CD4-positive, alpha-beta T cell treated with Interferon gamma for 1 hour (primary cell): ENCODE measurements around the gene DENND1B.
"Not testable (repeated sequence)": the region's sequence is repeated elsewhere in the genome, so short reads cannot be mapped to it uniquely, and the experiment has no call there.

Experiments
- DNase-seq: peaks from one replicate; pipeline ENCODE4 v3.0.0-alpha.2; 2020

Gene DENND1B

DNA sequence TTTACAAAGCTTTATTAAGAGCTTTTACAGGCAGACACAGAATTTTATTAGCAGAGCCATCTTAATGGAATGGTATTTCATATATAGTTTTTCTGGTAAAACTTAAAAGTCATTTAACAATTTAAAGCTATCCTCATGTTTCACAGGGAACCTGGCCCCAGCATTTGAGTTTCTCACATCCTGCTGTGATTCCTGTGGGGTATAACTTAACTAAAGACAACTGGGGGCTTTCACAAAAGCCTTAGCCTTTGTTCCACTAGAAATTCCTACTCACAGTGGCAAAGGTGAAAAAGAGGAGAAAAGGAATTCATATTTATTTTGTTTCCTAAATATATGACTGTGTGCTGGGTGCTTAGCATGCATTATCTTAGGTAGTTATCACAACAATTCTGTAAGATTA is 233.9 kb downstream of the DENND1B start:
- DNase-seq: no peak

DNA sequence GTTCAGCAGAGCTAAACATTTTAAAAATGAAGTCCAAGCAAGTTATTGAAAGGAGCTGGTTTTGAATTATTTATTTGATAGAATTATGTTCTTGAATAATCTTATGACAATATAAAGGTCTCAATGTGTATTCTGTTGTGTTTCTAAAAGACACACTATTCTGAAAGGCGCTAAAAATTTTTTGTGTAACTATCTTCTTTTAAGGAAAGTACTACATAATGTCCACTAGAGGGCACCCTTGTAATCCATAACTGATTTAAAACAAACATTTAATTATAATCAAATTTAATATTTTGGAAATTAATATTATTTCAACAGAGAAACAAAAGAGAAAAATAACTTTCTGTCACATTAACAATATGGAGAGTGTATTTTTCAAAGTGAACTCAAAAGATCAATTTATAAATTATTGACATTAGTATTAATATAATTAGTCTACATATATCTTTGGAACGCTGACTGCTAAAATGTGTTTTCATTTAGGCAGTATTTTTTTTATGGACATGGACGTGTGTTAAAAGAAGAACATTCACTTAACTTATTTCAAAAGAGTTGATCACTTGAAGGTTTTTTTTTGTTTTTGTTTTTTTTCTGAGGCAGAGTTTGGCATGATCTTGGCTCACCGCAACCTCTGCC is 248.4 kb downstream of the DENND1B start:
- DNase-seq: no peak

DNA sequence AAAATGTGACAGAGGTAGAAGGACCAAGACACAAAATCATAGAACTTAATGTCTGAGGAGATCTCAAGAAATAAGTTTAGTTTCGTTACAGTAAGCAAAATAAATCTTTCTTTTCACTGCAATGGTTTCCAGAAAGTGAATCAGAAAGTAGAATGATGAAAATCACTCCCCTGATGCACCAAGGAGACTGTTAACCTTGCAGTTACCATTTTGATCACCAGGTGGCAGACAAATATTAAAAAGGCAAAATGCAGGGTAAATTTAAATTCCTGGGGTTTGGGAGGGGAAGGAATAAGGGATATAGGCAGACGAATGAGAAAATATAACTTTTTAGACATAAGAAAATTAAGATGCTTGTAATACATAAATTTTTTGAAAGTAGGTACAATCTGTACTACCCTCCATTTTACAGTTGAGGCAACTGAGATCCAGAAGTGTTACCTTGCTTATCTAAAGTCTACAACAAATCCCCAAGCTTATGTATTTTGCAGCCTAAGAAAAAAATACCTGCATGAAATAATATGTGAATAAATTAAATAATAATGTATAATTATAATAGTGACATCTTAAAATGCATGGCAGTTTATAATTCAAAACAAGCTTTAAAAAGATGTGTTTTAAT is 254.1 kb downstream of the DENND1B start:
- no peak for DNase-seq

DNA sequence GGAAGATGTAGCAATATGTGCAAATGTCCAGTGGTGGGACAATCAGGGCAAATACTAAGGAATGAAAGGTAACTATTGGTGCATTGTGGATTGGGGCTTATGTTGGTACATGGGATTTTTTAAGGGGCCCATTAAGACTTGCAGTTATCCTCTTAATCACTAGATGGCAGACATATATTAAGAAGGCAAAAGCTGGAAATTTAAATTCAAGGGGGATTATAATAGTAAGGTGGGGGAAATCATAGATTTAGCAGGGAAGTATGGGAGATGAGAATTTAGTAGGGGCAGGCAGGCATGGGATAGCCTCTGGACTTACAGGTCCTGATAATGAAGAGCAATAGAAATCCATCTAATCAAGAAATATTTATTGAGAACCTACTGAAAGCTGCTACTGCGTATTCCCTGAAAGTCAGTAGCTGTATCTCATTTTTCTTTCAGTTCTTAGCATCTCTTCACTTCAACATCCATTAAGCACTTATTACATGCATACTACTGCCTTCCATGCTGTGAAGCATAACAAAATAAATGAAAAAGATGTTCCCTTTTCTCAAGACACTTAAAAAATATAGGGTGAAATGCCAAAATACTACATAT is 255.4 kb downstream of the DENND1B start:
- no peak for DNase-seq

DNA sequence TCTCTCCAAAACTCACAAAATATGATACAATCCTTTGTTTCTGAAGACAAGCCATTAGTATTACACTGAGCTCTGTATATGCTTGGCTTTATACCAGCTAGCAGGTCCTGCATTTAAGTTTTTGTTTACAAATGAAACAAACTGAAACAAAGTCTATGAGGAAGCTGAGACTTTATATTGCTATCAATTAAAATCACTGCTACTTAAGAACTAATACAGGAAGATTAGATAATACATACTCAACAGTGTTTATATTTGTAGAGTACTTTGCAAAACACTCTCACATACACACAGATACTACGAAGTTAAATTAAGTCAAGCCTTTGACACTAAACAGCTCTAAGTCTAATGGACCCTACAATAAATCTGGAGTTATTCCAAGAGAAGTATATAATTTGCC is 259.9 kb downstream of the DENND1B start:
- no peak for DNase-seq

DNA sequence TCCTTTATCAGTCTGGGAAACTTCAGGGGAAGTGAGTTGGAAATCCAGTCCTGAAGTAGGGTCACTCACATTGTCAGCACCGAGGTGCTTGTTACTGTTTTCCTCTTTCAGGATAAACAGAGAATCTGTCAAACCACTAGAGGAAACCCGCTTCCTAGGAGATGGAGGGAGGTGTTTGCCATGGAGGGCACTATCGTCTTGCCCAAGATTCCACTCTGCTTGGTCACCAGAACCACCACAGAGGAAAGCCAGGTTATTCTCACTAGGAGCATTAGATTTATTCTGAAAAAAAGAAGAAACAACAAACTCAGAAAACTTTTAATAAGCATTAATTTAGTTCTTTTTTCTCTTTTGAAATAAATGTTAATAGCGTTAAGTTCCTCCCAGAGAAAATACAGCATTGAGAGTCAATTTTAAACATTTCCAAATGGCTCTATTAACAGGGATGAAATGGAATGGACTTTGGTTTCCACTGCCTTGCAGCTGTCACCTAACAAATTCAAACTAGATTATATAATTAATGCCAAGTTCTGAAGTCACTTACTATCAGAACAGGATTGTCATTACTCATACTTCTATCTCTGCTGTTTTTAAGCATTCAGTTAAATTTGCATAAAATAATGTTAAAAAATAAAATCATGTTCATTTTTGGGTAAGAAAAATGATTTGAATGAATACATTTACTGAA is 264.4 kb downstream of the DENND1B start:
- no peak for DNase-seq

DNA sequence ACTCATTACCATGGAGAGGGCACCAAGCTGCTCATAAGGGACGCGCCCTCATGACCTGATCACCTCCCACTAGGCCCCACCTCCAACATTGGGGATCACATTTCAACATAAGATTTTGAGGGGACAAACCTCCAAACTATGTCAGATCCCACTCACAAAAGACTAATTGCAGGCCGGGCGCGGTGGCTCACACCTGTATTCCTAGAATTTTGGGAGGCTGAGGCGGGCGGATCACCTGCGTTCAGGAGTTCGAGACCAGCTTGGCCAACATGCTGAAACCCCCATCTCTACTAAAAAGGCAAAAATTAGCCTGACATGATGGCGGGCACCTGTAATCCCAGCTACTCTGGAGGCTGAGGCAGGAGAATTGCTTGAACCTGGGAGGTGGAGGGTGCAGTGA is 278.6 kb downstream of the DENND1B start:
- DNase-seq: no peak

DNA sequence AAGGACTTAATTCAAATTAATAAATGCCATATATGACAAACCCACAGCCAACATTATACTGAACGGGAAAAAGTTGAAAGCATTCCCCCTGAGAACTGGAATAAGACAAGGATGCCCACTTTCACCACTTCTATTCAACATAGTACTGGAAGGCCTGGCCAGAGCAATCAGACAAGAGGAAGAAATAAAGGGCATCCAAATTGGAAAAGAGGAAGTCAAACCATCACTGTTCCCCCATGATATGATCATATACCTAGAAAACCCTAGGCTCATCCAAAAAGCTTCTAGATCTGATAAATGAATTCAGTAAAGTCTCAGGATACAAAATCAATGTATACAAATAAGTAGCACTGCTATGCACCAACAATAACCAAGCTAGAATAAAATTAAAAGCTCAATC is 283.8 kb downstream of the DENND1B start:
- DNase-seq: not testable (repeated sequence)

DNA sequence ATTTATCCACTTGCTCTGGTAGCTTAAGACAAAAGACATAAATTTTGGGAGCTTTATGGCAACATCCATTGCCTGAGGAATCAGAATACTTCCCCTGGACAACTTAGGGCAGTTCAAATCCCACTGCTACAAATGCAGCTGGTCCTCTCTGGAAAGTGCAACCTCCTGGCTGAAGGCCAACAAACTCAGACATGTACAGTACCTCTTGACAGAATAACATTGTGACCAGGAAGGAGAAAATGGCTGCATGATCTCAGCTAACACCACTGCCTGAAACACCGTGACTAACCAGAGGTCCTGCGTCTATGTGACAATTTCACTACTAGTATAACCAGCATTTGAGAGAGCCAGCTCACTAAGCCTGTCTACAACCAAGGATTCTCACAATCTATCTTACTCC is 288.3 kb downstream of the DENND1B start:
- DNase-seq: no peak

DNA sequence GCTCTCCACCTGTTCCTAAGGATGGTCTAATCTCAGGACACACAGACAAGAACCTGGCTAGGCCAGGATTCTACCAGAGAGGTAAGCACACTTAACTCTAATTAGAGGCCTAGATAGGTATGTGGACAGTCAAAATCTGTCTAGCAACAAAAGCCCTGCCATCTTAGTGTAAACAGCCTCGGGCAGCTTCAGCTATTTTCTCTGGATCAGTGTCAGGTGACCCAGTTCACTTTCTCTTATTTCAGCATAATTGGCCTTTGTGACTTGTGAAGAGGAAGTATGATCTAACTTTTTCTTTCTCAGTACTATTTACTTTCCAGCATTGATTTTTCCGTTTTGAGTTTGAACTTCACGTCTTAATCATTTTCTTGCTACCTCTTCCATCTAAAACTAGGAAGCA is 289.5 kb downstream of the DENND1B start:
- DNase-seq: no peak

DNA sequence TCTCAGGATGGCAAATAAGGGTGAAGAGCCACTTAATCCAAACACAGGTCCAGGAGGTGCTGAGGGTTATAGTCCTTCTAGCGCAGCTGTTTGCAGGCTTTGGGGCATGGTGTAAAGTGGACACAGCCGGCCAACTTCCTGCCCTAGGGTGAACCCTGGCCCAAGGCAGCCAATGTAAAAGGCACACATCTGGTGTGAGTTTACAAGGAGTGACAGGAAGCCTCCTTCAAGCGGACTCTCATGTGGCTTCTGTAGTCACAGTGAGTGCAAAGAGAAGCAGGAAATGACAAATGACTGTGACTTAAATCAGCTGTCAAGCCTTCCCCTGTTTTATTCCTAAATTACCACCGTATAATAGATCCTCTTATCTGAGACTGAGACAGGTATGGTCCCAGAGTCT is 294.2 kb downstream of the DENND1B start:
- DNase-seq: no peak

DNA sequence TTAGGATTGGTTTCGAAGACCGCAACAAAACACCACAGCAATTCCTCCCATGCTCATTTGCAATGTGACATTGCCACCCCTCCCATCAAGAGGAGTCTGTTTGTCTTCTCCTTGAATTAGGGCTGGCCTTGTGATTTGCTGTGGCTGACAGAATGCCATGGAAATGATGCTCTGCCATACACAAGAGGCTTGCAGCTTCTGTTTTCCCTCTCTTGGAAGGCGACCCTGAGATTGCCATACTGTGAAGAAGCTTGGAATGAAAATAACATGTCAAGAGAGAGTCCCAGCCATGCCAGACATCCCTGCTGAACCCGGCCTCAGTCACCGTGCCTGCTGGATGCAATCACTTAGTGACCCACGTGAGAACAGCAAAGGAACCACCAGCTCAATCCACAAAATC is 294.8 kb downstream of the DENND1B start:
- no peak for DNase-seq

DNA sequence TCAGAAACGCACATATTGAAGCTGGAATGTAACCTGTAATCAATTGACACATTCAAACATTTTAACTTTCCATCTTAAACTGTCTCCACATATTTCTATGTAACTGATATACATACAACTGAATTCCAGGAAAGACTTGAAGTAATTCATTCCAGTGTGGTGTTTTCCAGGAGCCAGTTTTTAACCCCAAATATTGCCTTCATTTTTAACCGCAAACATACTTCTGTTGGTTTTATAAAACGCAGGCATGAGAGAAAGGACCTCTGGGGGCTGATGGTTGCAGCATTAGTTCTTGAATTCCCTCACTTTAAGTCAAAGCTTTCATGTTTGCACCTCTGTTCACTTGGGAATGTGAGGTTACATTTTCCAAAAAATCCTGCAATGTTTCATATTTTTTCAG is 303.1 kb downstream of the DENND1B start:
- DNase-seq: no peak

DNA sequence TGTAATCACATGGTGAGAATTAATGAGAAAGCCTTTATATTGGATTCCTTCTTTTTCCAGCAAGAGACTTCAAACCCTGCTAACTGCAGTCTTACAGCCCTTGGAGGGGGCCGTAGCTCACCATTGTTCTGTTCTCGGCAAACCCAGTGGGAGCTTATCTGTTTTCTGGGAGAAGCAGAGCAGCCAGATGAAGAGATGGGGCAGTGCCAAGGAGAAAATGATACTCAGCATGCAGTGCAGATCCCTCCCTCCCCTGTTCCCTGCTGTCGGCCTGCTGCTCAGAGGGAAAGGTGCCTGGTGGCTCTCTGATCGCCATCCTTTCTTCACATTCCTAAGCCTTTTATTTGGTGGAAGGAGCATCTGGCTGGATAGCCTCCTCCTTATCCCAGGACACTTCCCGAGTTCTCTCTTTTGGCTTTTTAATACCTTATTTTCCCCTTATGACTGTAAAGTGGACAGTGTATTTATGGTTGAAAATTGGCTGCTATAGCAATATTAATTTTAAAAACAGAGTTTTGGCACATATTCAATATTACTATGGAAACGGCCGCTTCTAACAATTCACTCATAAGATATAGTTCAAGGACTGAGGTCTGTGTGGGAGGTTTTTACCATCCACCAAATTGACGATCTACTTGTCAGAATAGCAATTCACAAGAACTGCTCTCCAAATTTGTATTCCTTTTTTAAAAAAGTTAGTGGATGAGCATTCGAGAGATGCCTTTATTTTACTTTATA is 303.9 kb downstream of the DENND1B start:
- DNase-seq: no peak

DNA sequence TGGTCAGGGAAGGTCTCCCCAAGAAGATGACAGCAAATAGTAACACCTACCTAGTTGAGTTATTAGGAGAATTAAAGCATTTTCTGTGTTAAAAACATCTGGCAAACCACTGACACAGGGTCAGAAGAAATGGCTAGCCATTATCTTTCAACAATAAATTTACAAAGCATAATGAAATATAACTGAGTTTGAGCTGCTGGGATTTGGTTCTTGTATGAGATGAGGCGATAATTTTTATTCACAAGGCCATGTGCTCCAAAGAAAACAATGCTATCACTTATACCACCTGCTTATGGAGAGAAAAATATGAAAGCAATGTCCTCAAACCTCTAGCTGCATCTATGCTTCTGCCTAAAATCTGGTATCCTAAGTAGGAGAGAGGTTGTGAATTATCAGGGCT is 304.9 kb downstream of the DENND1B start:
- DNase-seq: no peak

DNA sequence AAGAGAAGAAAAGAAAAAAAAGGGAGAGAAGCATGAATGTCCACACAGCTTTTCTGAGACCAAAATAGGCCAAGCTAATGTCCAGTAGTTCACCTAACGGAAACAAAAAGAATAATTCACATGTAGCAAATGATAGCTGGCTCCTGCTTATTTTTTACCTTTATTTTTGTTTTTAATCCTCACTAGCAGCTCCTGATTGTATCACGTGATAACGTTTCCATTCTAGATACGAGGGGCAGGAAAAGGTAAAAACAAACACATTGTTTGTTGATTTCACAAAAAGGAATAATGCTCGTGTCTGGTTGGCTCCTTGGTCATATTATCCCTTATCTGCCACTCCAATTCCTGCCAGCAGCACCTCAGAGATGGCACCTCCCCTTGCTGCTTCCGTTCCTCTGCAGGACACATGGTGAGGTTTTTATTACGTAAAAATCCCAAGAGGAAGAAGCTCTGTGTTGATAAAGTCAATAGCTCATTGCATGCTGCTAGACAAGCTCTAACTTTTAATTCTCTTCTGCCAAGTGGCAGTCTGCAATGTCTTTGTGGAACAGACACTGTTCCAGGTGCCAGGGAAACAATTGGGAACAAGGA is 305.6 kb downstream of the DENND1B start:
- no peak for DNase-seq

DNA sequence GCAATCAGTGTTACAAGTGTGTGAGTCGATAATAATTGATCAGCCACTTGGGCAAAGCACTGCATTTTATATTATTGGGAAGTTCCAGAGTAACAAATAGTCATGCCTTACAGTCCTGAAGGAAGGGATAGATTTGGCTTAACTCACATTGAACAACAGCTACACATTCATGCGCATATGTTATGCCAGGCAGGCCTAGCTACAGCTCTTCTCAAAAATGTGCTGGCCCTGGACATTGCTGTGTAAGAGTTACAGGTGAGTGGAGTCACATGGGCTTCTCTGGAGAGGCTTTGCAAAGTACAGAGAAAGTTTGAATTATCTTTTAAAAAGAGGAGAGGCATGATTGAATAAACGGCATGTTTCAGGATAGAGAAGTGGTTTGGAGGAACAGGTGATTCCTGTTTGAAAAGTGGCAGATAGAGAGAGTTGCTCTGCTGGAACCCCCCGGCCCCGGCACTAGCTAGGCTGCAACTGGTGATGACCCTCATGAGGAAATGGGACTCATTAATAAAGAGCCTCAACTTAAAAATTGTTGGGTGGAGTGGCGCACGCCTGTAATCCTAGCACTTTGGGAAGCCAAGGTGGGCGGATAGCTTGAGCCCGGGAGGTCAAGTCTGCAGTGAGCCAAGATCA is 306.6 kb downstream of the DENND1B start:
- DNase-seq: no peak

DNA sequence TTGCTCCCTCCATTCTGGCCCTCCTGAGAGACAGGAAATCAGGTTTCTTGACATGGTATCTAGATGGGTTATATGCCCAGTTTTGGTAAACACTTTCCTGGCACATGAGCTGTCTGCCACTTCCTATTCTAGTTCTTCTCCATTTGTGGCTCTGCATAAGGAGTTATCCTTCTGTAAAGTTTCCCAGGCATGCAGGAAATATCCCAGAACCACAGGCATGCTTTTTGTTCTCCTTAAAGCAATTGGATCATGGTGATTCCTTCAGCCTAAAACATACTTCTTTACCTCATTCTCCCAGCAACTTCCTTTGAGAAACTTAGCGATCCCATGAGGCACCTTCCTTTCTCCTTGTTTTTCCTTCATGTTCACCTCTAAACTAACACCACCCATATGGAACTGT is 307.4 kb downstream of the DENND1B start:
- no peak for DNase-seq

DNA sequence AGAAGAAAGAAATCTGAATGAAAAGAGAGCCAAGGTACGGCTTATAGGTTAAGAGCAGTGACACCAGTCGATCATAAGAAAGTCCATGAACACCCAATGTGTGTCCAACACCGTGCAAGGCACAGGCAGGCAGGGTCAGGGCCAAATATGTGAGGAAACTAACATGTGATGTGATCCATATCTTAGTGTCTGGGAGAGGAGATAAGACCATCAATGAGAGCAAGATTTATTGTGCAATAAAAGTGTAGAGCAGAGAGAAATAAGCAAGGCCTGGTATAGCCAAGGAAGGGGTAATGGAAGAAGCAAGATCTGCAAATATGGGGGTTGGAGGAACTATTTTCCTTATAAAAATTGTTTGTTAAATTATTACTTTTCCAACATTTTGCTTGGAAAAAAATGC is 308.5 kb downstream of the DENND1B start:
- DNase-seq: no peak

DNA sequence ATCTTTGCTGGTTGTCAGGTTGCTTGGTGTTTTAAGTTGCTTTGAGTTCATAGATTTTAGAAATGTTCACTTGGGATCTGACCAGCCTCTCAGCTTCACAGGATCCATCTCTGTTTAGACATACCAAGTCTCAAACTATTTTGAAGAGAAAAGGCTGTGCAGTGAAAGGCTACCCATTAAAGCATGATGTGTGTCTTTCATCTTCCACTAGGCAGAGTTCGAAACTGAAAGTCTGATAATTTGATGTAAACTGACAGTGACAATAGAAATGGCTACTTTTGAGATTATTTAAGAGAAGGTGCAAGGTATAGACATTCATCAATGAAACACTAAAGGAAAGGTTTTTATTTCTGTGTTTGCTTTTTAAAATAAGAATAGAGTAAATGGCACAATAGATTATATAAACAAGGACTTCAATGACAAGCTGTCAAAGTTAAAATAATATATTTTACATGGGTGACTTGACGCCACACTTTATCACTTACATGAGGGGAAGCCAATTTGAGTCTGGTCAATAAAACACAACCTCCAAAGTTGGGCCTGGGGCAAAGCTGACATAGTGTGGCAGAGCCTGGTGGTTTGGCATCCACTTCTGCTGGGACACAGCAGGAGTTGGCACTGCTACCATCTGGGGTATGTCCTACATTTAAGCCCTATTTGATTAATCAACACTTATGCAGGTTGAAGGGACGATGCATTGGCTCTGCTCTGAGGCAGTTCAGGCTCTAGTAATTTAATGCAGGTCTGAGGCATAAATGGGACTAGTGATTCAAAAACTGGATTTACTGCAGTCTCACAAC is 309.6 kb downstream of the DENND1B start:
- no peak for DNase-seq

DNA sequence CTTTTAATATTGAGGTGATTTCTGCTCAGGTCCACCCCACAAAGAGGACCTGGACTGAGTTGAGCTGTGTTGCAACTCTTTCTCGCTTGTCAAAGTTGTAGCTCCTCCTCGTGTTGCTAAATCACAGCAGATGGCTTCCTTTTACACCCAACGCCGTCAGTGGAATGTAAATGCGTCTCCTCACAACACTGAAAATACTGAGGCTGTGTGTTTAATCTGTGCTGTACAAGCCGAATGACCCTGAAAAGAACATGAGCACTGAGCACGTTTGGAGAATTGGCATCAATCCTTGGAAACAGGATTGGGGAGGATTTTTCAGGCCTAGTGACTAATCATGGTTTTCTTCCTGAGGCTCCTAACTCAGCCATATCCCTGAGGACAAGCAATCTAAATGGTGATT is 311.2 kb downstream of the DENND1B start:
- no peak for DNase-seq

DNA sequence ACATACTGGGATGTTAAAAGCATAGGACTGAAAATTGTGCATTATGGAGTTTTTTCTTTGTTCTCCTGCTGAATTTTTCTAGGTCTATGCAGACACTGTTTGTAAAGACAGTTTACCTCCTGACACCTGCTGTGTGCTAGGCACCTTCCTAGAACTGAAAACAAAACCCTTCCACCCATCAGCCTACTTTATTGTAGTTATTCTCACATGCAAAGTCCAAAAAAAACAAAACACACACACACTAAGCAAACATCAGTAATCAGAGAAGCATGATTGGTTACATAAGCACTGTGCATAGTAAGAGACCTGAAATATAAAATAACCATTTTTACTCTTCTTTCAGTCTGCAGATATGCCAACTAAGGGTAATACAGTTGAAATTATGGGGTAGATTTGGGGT is 312.1 kb downstream of the DENND1B start:
- DNase-seq: no peak
